Adrenal gland (tissue), 12 donors: Measurements from ENCODE around the gene DYSF. TPM values are rescaled to one million over a fixed set of nuclear protein-coding genes. Genes with fewer than 3 reads are reported as not detected.

Experiments used
- DNase-seq, 7 donors: peaks; one replicate each; pipeline ENCODE4 v3.0.0-alpha.2; 2019 to 2020
- H3K27ac ChIP-seq, 5 donors: fragments of 200-600 bp; sonication (generic) in 4 of 5; 1 replicate in 3 of 5; 2 replicates in 2 of 5; pipeline versions ENCODE4 v1.5.1 to v1.8.0; 2016 to 2020; ENCODE audit warnings: mild to moderate bottlenecking in 1 of 5
- H3K27me3 ChIP-seq: fragments of 200-600 bp; 2 replicates; pipeline ENCODE4 v1.8.0; 2021
- H3K36me3 ChIP-seq, 2 donors: fragments of 200-600 bp; replicated peaks in 1 of 2; 1 replicate in 1 of 2; 2 replicates in 1 of 2; pipeline versions ENCODE4 v1.5.1 to v1.8.0; 2018 to 2022
- H3K4me1 ChIP-seq, 2 donors: fragments of 200-600 bp; replicated peaks in 1 of 2; 1 replicate in 1 of 2; 2 replicates in 1 of 2; pipeline versions ENCODE4 v1.5.1 to v1.8.0; 2018 to 2021
- H3K4me3 ChIP-seq, 4 donors: fragments of 200-600 bp; sonication (generic) in 3 of 4; one replicate each; pipeline ENCODE4 v1.5.1; 2016 to 2018
- H3K9me3 ChIP-seq, 3 donors: fragments of 200-600 bp; sonication (generic) in 1 of 3; replicated peaks in 1 of 3; 1 replicate in 2 of 3; 2 replicates in 1 of 3; pipeline versions ENCODE4 v1.5.1 to v1.8.0; 2016 to 2021
- POLR2A ChIP-seq, 2 donors: fragments of 450-650 bp; IDR thresholded peaks; one replicate each; pipeline ENCODE4 v1.6.1; 2017; ENCODE audit warnings: antibody characterized with exemption in 2 of 2, mild to moderate bottlenecking in 2 of 2, moderate library complexity in 1 of 2
- WGBS, 4 donors: extraction: QIAGEN DNeasy Blood & Tissue Kit in 2 of 4; methylation state at CpG; one replicate each; pipeline versions ENCODE4 v1.1.5 to v1.1.7; 2013 to 2017; 5-methylcytosine and 5-hydroxymethylcytosine counted together
- intact Hi-C, 2 donors: fragments of 100-400 bp; cut with DNase I; formaldehyde crosslinking; loops; one replicate each; pipeline versions ENCODE4 v1.14.1 to v1.15.0; 2022 to 2023
- polyA plus RNA-seq, 3 donors: library from polyadenylated mRNA; stranded (reverse); fragments of 200-250 nt in 2 of 3; fragments of 350-450 nt in 1 of 3; fragmentation: Illumina TruSeq in 1 of 3; extraction: RNeasy Lipid Tissue Mini Kit (QIAGEN cat#74804) in 1 of 3; gene quantifications; one replicate each; pipeline ENCODE4 v1.2.3, GENCODE V29; 2013 to 2014
- total RNA-seq, 9 donors: library from RNA; depleted of rRNA in 4 of 9; stranded (reverse); fragments of >200 nt in 4 of 9; fragments of 120-200 nt in 1 of 9; fragmentation: NEBNext Ultra II Directional in 1 of 9; extraction: Animal tissue kit (Norgen Biotek cat#: 25700) in 1 of 9; gene quantifications; one replicate each; pipeline versions ENCODE4 v1.1.0 to v1.2.4, GENCODE V29; 2013 to 2023
- TF ChIP-seq, protein P1 (sequence below), 6 experiments: fragments of 450-650 bp in 4 of 6; fragments of 200-600 bp in 2 of 6; sonication (generic) in 1 of 6; IDR thresholded peaks; 1 replicate in 5 of 6; 2 replicates in 1 of 6; pipeline versions ENCODE4 v1.5.1 to v1.8.0; 2016 to 2021; ENCODE audit warnings: antibody characterized with exemption in 6 of 6, mild to moderate bottlenecking in 2 of 6, moderate library complexity in 1 of 6
- donor health status: healthy with polysubstance abuse.
- donor health status: Bipolar disorder and iron deficiency.
- donor health status: DM: yes; HTN: yes; CAD: no.
- donor health status: DM: no; HTN: no; CAD: no.
- donor health status: DM: no; HTN: no; CAD: no.
- donor health status: DM: yes; HTN: yes; CAD: no.

DYSF gene
- total and polyA plus RNA-seq, 12 donors, result 3.2 to 22.4 (median 15.3) TPM

DNA sequence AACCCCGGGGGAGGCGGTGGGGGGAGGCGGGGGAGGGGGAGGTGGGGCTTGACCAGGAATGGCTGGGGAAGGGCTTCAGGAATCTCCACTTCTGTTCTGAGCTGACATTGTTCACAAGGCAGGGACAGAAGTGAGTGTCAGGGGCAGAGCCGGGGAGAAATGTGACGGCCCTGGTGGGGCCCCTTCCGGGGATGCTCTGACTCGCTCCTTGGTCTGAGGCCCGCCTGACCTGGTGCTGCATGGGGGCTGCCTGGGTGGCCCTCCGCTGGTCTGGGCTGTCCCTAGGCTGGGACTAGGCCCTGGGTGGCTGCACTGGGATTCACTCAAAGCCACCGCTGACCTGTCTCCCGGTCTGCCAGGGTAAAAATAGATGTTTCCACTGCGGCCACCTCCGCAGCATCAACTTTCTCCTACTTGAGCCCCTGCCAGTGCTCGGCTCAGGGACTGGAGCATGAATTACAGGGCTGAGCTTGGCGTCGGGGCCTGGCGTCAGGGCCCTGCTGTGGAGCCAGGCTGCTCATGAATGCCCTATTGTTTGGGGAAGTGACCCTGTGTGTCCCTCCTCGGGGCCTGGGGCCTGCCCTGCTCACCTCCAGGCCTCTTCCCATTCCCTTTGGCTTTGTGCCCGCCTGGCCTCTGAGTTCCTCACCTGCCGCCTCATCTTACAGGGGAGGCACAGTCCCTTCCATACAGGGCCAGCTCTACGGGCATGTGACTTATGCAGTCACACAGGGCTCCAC is 247.5 kb downstream of the DYSF start:
- no peaks in the 10 kb centered on the region for H3K27me3 ChIP-seq
- H3K9me3 ChIP-seq, result no peaks in the 10 kb centered on the region
- DNase-seq, result peak in 5 of 7 donors; percentile 31 to 66 (median 32)
- no peak overlapping the region for H3K4me3 ChIP-seq
- WGBS, 4 donors, result 69 to 92% (median 73%) methylated on average over 4 to 21 of the region's 21 CpGs
- intact Hi-C loops, result no loop called here
- H3K27ac ChIP-seq, result peak overlapping the region in 1 of 5 donors; percentile 61
- no peaks in the 10 kb centered on the region for H3K36me3 ChIP-seq
- H3K4me1 ChIP-seq, result no peaks in the 10 kb centered on the region
- TF ChIP-seq POLR2A (IDR thresholded peaks at IDR 0.05), result no peak
- TF ChIP-seq, protein P1, sequence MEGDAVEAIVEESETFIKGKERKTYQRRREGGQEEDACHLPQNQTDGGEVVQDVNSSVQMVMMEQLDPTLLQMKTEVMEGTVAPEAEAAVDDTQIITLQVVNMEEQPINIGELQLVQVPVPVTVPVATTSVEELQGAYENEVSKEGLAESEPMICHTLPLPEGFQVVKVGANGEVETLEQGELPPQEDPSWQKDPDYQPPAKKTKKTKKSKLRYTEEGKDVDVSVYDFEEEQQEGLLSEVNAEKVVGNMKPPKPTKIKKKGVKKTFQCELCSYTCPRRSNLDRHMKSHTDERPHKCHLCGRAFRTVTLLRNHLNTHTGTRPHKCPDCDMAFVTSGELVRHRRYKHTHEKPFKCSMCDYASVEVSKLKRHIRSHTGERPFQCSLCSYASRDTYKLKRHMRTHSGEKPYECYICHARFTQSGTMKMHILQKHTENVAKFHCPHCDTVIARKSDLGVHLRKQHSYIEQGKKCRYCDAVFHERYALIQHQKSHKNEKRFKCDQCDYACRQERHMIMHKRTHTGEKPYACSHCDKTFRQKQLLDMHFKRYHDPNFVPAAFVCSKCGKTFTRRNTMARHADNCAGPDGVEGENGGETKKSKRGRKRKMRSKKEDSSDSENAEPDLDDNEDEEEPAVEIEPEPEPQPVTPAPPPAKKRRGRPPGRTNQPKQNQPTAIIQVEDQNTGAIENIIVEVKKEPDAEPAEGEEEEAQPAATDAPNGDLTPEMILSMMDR (IDR thresholded peaks at IDR 0.05), result no peak

DNA sequence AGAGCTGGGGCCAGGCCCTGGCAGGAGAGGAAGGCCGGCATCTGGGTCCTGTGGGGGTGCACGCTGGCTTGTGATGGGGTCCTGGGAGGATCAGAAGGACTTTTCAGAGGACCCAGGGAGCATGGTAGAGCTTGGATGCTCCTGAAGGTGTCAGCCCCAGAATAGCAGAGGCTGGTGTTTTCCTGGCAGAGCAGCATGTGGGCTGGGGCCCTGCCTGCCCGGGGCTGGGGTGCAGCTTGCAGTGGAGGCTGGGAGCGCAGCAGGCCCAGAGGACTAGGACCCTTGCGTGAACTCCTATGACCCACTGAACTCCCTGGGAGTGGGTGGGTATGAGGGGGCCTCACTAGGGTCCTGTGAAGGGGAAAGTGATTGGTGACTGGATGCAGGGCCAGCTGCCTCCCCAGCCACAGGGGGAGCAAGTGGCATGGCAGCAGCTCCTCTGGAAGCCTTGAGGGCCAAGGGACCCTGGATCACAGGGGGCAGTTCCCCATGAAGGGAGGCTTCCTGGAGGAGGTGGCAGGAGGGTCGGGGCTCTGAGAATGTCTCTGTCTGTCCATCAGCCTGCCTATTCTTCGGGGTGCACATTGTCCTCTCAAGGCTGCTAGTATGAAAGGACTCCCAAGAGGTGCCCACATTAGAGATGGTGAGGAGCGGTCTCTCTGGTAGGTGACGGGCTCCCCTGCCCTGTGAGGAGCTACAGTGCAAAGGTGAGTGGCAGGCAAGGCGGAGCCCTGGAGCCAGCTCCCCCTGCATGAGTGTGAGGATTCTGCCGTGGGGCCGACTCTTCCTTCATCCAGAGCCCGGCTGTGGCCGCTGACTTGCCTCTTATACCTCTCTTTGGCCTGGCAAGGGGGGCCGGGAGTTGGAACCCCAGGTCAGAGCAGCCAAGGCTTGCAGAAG is 249.0 kb downstream of the DYSF start:
- Histone ChIP-seq H3K36me3 (no peaks in the 10 kb centered on the region), H3K4me3 (no peak overlapping the region), H3K27ac (no peak overlapping the region), H3K27me3 (no peaks in the 10 kb centered on the region), H3K9me3 (no peaks in the 10 kb centered on the region), H3K4me1 (no peaks in the 10 kb centered on the region)
- 77 to 83% (median 78%) methylated on average over 5 to 15 of the region's 15 CpGs for WGBS, 4 donors
- intact Hi-C loops, result no loop called here
- TF ChIP-seq POLR2A (IDR thresholded peaks at IDR 0.05), result no peak
- TF ChIP-seq, protein P1 (IDR thresholded peaks at IDR 0.05), result no peak
- no peak for DNase-seq

DNA sequence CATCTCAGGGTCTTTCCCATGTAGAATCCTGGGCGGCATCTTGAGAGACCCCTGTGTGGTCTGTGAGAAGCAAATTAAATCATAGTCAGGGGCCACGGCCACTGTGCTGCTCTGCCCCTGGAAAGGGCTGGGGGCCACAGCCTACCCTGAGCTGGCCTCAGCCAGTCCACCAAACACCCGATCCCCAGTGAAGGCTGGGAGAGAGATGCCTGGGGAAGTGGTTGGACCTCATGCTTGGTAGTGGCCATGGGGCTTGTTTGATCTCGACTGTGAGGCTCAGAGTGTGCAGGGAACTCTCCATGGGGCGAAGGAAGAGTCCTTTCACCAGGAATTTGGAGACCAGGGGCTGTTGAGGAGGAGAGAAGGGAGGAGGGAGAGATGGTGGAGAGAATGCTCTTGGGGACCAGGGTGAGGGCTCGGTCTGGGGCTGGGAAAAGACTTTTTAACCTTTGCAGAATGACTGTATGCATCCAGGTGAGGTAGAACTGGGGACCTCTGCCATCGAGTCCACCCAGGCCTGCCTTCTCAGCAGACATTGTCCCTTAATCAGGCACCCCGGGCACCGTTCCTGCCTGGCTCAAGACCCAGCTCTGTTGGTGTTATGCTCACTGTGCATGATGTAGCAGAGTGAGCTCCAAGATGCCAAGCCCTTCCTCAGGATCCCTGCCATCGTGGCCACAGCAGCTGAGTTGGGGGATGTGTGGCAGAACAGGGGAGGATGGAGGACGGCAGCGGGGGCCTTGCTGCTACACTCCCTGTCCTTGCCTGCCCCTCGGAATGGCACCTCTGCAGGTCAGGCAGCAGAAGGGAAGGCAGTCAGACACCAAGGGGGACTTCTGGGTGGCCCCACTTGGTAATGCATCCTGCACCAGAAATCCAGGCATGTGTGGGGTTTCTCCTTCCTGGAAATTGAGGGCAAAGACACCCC is 249.9 kb downstream of the DYSF start:
- WGBS, 4 donors, result 75 to 82% (median 79%) methylated on average over 9 to 13 of the region's 13 CpGs
- Histone ChIP-seq H3K4me1 (no peaks in the 10 kb centered on the region), H3K4me3 (no peak overlapping the region), H3K27me3 (no peaks in the 10 kb centered on the region), H3K9me3 (no peaks in the 10 kb centered on the region), H3K36me3 (no peaks in the 10 kb centered on the region), H3K27ac (no peak overlapping the region)
- TF ChIP-seq POLR2A (IDR thresholded peaks at IDR 0.05), result no peak
- DNase-seq, result no peak
- intact Hi-C loops, result no loop called here

DNA sequence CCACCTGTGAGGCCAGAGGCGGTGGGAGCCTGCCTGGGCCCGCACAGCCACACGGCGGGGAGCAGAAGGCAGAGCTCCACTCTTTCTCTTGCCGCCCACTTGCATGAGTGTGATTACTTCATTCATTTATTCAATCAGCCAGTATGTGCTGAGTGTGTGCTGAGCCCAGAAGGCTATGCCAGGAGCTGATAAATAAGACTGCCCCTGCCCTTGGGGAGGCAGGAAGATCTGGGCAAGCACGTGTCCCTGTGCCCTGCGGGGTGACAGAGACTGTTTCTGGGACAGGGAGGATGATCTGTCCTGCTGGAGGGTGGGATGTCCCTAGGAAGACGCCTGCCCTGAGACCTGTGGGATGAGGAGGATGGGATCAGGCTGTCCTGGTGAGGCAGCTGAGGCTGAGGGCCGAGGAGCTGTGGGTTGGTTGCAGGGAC is 250.8 kb downstream of the DYSF start:
- intact Hi-C loops, result no loop called here
- H3K36me3 ChIP-seq, result no peaks in the 10 kb centered on the region
- no peak overlapping the region for H3K4me3 ChIP-seq
- no peaks in the 10 kb centered on the region for H3K27me3 ChIP-seq
- no peak for TF ChIP-seq POLR2A (IDR thresholded peaks at IDR 0.05)
- TF ChIP-seq, protein P1 (IDR thresholded peaks at IDR 0.05), result no peak
- WGBS, 4 donors, result 75 to 88% (median 79%) methylated on average over 9 of the region's 9 CpGs
- no peak overlapping the region for H3K27ac ChIP-seq
- no peaks in the 10 kb centered on the region for H3K9me3 ChIP-seq
- DNase-seq, result no peak
- H3K4me1 ChIP-seq, result no peaks in the 10 kb centered on the region
